Activated CD8-positive, alpha-beta memory T cell treated with anti-CD3 and anti-CD28 coated beads, Interleukin-2, amount 10 ng/mL, durations not matched to agents 7 days and 5 days (primary cell): ENCODE measurements around the gene RPS15. TPM values are rescaled to one million over a fixed set of nuclear protein-coding genes. Genes with fewer than 3 reads are reported as not detected.

ENCODE experiments used
- ATAC-seq: fragments of 150-1000 bp; cut with Tn5 transposase; one replicate; pipeline ENCODE4 v1.10.0; 2021; ENCODE audit warnings: moderate library complexity
- CTCF ChIA-PET: fragments of 350-600 bp; sonication (Branson Sonifier 250); formaldehyde crosslinking; loops from one replicate; lab custom pipeline; 2021; ENCODE audit warnings: antibody characterized with exemption; lab: Charles Lee
- DNase-seq: peaks from one replicate; pipeline ENCODE4 v3.0.0-alpha.2; 2020
- H3K27ac Mint-ChIP-seq: one replicate; pipeline ENCODE4 v1.8.0; 2021; ENCODE audit warnings: mild to moderate bottlenecking, mixed read lengths
- H3K27me3 Mint-ChIP-seq: one replicate; pipeline ENCODE4 v1.8.0; 2021; ENCODE audit warnings: mixed read lengths
- H3K36me3 Mint-ChIP-seq: one replicate; pipeline ENCODE4 v1.8.0; 2021; ENCODE audit warnings: mild to moderate bottlenecking, mixed read lengths
- H3K4me1 Mint-ChIP-seq: one replicate; pipeline ENCODE4 v1.8.0; 2021; ENCODE audit warnings: mixed read lengths
- H3K4me3 Mint-ChIP-seq: one replicate; pipeline ENCODE4 v1.8.0; 2021; ENCODE audit warnings: mild to moderate bottlenecking, moderate library complexity, mixed read lengths
- H3K9me3 Mint-ChIP-seq: one replicate; pipeline ENCODE4 v1.8.0; 2022; ENCODE audit warnings: low read depth, mixed read lengths
- total RNA-seq, 2 experiments: library from RNA; stranded (reverse); gene quantifications; one replicate each; pipeline ENCODE4 v1.2.3, GENCODE V29; 2021

RPS15 gene
- total RNA-seq, 2 experiments from 2014 or later = 1,331 to 1,537 TPM

DNA sequence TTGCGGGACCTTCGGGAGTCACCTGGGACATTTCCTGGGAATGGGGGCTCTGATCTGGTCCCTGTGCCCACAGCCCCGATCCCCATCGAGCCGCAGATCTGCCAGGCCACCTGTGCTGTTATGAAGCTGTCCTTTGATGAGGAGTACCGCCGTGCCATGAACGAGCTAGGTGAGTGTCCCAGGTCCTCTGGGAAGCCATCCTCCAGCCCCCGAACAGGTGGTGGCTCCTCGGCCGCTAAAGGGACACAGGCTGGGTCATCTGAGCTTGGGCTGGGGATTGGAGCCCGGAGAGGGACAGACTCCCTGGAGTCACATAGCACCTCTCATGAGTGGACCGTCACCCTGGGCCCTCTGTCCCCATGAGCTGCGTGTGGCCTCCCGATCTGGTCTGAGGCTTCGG, 19.7 kb downstream of the RPS15 start:
- no peak for DNase-seq
- H3K27me3 Mint-ChIP-seq = peaks cover 34% of the 10 kb centered on the region
- H3K27ac Mint-ChIP-seq = no peak overlapping the region
- no peaks in the 10 kb centered on the region for H3K36me3 Mint-ChIP-seq
- CTCF ChIA-PET = interaction anchor here (1.2 kb wide), 1 partner anchor 13 kb away, joined by 4 read pairs; no protein-coding TSS in a partner anchor
- H3K4me3 Mint-ChIP-seq = no peak overlapping the region
- H3K4me1 Mint-ChIP-seq = peaks cover 10% of the 10 kb centered on the region
- no peak for ATAC-seq
- no peaks in the 10 kb centered on the region for H3K9me3 Mint-ChIP-seq

DNA sequence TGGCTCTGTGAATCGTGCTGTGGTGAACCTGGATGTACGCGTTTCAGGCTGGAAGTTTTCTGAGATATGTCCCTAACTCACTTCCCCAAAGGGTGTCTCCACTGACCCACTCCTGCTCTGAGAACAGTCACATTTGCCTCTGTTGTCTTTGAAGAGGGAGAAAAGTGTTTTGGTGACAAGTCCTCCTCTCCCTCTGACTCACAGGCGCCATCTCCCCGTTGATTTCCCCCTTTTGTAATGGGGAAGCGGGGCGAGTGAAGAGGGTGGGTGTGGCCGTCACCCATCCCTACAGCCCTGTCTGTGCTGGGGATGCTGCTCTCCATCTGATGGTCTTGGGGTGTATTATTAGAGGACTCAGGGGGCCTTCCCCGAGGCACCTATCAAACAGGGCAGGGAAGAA, 21.3 kb downstream of the RPS15 start:
- CTCF ChIA-PET = no interaction called here
- DNase-seq (no peak), ATAC-seq (no peak)
- Mint-ChIP-seq H3K4me3 (no peak overlapping the region), H3K27me3 (peaks cover 27% of the 10 kb centered on the region), H3K4me1 (peaks cover 9% of the 10 kb centered on the region), H3K27ac (no peak overlapping the region), H3K36me3 (no peaks in the 10 kb centered on the region), H3K9me3 (no peaks in the 10 kb centered on the region)

DNA sequence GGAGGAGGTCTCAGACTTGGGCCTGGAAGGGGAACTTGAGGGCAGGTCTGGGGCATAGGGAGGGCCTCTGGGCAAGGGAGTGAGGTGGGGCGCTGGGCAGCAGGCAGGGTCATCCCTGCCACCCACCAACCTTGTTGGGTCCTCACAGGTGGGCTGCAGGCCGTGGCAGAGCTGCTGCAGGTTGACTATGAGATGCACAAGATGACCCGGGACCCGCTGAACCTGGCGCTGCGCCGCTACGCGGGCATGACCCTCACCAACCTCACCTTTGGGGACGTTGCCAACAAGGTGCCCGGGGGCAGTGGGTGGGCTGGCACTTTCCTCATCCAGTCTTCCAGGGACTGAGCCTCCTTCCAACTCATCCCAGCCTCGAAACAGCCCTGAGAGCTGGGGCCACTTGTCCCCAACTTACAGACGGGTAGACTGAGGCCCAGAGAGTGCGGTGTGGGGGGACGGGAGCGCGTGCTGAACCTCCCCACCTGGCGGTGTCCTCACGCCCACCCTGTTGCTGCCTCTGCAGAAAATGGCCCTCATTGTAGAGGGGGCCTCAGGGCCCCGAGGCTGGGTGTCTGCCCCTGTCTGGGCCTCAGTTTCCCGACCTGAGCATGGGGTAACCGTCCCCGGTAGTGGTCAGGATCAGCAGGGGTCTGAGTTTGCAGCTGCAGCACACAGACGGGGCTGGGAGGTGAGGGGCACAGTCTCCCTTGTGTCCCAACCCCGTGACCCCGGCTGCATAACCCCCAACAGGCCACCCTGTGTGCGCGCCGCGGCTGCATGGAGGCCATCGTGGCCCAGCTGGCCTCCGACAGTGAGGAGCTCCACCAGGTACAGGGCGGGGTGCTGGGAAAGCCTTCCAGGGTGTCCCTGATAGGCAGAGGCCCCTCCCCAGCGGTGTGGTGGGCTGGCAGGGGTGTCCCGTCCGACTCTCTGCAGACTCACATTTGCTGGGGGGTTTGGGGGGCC, 22.1 kb downstream of the RPS15 start:
- no peak for ATAC-seq
- CTCF ChIA-PET = no interaction called here
- no peak overlapping the region for H3K4me3 Mint-ChIP-seq
- H3K27ac Mint-ChIP-seq = no peak overlapping the region
- DNase-seq = no peak
- peaks cover 5% of the 10 kb centered on the region for H3K4me1 Mint-ChIP-seq
- peaks cover 23% of the 10 kb centered on the region for H3K27me3 Mint-ChIP-seq
- H3K36me3 Mint-ChIP-seq = no peaks in the 10 kb centered on the region
- no peaks in the 10 kb centered on the region for H3K9me3 Mint-ChIP-seq

DNA sequence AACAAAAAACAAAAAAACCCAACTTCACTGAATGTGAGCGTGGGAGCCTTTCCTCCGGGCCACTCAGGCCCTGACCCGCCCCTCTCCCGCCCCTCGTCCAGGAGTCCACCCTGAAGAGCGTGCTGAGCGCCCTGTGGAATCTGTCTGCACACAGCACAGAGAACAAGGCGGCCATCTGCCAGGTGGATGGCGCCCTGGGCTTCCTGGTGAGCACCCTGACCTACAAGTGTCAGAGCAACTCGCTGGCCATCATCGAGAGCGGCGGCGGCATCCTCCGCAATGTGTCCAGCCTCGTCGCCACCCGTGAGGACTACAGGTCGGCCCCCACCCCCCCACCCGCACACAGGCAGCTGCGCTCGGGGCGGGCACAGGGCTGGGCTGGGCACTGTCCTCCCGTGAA, 23.7 kb downstream of the RPS15 start:
- Mint-ChIP-seq H3K27me3 (peaks cover 17% of the 10 kb centered on the region), H3K4me1 (no peaks in the 10 kb centered on the region), H3K4me3 (no peak overlapping the region), H3K27ac (no peak overlapping the region), H3K9me3 (no peaks in the 10 kb centered on the region), H3K36me3 (no peaks in the 10 kb centered on the region)
- CTCF ChIA-PET = no interaction called here
- no peak for ATAC-seq
- DNase-seq = no peak

DNA sequence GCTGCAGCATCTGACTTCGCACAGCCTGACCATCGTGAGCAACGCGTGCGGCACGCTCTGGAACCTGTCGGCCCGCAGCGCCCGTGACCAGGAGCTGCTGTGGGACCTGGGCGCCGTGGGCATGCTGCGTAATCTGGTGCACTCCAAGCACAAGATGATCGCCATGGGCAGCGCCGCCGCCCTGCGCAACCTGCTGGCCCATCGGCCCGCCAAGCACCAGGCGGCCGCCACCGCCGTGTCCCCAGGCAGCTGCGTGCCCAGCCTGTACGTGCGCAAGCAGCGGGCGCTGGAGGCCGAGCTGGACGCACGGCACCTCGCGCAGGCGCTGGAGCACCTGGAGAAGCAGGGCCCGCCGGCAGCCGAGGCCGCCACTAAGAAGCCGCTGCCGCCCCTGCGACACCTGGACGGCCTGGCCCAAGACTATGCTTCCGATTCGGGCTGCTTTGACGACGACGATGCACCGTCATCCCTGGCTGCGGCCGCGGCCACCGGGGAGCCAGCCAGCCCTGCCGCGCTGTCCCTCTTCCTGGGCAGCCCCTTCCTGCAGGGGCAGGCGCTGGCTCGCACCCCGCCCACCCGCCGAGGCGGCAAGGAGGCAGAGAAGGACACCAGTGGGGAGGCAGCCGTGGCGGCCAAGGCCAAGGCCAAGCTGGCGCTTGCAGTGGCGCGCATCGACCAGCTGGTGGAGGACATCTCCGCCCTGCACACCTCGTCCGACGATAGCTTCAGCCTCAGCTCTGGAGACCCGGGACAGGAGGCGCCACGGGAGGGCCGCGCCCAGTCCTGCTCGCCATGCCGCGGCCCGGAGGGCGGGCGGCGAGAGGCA, 27.2 kb downstream of the RPS15 start:
- Mint-ChIP-seq H3K36me3 (no peaks in the 10 kb centered on the region), H3K27ac (no peak overlapping the region), H3K4me1 (peaks cover 3% of the 10 kb centered on the region), H3K27me3 (peaks cover 4% of the 10 kb centered on the region), H3K4me3 (no peak overlapping the region), H3K9me3 (no peaks in the 10 kb centered on the region)
- ATAC-seq (peak; percentile 21), DNase-seq (peak; percentile 59)
- CTCF ChIA-PET = interaction anchor here (0.8 to 2.9 kb wide), 5 partner anchors 10 to 44 kb away, joined by 3 to 15 read pairs (median 4); no protein-coding TSS in a partner anchor

DNA sequence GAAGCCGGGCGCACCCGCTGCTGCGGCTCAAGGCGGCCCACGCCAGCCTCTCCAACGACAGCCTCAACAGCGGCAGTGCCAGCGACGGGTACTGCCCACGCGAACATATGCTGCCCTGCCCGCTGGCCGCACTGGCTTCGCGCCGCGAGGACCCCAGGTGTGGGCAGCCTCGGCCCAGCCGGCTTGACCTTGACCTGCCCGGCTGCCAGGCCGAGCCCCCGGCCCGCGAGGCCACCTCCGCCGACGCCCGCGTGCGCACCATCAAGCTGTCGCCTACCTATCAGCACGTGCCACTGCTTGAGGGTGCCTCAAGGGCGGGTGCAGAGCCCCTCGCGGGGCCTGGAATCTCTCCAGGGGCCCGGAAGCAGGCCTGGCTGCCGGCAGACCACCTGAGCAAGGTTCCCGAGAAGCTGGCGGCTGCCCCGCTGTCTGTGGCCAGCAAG, 27.8 kb downstream of the RPS15 start:
- H3K4me1 Mint-ChIP-seq = peaks cover 4% of the 10 kb centered on the region
- H3K27ac Mint-ChIP-seq = no peak overlapping the region
- CTCF ChIA-PET = interaction anchor here (0.8 to 2.9 kb wide), 5 partner anchors 11 to 43 kb away, joined by 3 to 15 read pairs (median 4); no protein-coding TSS in a partner anchor
- H3K9me3 Mint-ChIP-seq = no peaks in the 10 kb centered on the region
- DNase-seq (no peak), ATAC-seq (no peak)
- no peaks in the 10 kb centered on the region for H3K36me3 Mint-ChIP-seq
- peaks cover 5% of the 10 kb centered on the region for H3K27me3 Mint-ChIP-seq
- no peak overlapping the region for H3K4me3 Mint-ChIP-seq

DNA sequence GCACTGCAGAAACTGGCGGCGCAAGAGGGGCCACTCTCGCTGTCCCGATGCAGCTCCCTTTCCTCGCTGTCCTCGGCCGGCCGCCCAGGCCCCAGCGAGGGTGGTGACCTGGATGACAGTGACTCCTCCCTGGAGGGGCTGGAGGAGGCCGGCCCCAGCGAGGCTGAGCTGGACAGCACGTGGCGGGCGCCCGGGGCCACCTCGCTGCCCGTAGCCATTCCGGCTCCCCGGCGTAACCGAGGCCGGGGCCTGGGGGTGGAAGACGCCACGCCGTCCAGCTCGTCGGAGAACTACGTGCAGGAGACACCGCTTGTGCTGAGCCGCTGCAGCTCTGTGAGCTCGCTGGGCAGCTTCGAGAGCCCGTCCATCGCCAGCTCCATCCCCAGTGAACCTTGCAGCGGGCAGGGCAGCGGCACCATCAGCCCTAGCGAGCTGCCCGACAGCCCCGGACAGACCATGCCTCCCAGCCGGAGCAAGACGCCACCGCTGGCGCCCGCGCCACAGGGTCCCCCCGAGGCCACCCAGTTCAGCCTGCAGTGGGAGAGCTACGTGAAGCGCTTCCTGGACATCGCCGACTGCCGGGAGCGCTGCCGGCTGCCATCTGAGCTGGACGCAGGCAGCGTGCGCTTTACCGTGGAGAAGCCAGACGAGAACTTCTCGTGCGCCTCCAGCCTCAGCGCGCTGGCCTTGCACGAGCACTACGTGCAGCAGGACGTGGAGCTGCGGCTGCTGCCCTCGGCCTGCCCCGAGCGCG, 28.4 kb downstream of the RPS15 start:
- H3K4me3 Mint-ChIP-seq = no peak overlapping the region
- no peaks in the 10 kb centered on the region for H3K9me3 Mint-ChIP-seq
- ATAC-seq (no peak), DNase-seq (no peak)
- H3K4me1 Mint-ChIP-seq = peaks cover 6% of the 10 kb centered on the region
- no peak overlapping the region for H3K27ac Mint-ChIP-seq
- peaks cover 7% of the 10 kb centered on the region for H3K27me3 Mint-ChIP-seq
- CTCF ChIA-PET = interaction anchor here (1.2 to 2.9 kb wide), 4 partner anchors 11 to 21 kb away, joined by 3 to 15 read pairs (median 6); no protein-coding TSS in a partner anchor
- no peaks in the 10 kb centered on the region for H3K36me3 Mint-ChIP-seq

DNA sequence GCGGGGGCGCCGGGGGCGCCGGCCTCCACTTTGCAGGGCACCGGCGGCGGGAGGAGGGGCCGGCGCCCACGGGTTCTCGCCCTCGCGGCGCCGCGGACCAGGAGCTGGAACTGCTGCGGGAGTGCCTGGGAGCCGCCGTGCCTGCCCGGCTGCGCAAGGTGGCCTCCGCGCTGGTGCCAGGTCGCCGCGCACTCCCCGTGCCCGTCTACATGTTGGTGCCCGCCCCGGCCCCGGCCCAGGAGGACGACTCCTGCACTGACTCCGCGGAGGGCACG, 29.0 kb downstream of the RPS15 start:
- H3K9me3 Mint-ChIP-seq = no peaks in the 10 kb centered on the region
- H3K4me3 Mint-ChIP-seq = no peak overlapping the region
- no peaks in the 10 kb centered on the region for H3K36me3 Mint-ChIP-seq
- ATAC-seq (no peak), DNase-seq (no peak)
- no peak overlapping the region for H3K27ac Mint-ChIP-seq
- CTCF ChIA-PET = interaction anchor here (1.5 to 2.9 kb wide), 3 partner anchors 11 to 22 kb away, joined by 5 to 15 read pairs (median 8); no protein-coding TSS in a partner anchor
- H3K27me3 Mint-ChIP-seq = peaks cover 7% of the 10 kb centered on the region
- H3K4me1 Mint-ChIP-seq = peaks cover 6% of the 10 kb centered on the region

DNA sequence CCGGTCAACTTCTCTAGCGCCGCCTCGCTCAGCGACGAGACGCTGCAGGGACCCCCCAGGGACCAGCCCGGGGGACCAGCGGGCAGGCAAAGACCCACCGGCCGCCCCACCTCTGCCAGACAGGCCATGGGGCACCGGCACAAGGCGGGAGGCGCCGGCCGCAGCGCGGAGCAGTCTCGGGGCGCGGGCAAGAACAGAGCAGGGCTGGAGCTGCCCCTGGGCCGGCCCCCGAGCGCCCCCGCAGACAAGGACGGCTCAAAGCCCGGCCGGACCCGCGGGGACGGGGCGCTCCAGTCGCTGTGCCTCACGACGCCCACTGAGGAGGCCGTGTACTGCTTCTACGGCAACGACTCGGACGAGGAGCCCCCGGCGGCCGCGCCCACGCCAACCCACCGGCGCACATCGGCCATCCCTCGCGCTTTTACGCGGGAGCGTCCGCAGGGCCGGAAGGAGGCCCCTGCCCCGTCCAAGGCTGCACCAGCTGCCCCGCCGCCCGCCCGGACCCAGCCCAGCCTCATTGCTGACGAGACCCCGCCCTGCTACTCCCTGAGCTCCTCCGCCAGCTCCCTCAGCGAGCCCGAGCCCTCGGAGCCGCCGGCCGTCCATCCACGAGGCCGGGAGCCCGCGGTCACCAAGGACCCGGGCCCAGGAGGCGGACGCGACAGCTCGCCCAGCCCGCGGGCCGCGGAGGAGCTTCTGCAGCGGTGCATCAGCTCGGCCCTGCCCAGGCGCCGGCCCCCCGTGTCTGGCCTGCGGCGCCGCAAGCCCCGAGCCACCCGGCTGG, 29.5 kb downstream of the RPS15 start:
- no peaks in the 10 kb centered on the region for H3K9me3 Mint-ChIP-seq
- H3K4me1 Mint-ChIP-seq = peaks cover 6% of the 10 kb centered on the region
- DNase-seq (no peak), ATAC-seq (no peak)
- no peak overlapping the region for H3K27ac Mint-ChIP-seq
- peaks cover 7% of the 10 kb centered on the region for H3K27me3 Mint-ChIP-seq
- H3K36me3 Mint-ChIP-seq = no peaks in the 10 kb centered on the region
- CTCF ChIA-PET = interaction anchor here (1.5 to 2.9 kb wide), 2 partner anchors 13 to 23 kb away, joined by 8 to 15 read pairs; no protein-coding TSS in a partner anchor
- no peak overlapping the region for H3K4me3 Mint-ChIP-seq

DNA sequence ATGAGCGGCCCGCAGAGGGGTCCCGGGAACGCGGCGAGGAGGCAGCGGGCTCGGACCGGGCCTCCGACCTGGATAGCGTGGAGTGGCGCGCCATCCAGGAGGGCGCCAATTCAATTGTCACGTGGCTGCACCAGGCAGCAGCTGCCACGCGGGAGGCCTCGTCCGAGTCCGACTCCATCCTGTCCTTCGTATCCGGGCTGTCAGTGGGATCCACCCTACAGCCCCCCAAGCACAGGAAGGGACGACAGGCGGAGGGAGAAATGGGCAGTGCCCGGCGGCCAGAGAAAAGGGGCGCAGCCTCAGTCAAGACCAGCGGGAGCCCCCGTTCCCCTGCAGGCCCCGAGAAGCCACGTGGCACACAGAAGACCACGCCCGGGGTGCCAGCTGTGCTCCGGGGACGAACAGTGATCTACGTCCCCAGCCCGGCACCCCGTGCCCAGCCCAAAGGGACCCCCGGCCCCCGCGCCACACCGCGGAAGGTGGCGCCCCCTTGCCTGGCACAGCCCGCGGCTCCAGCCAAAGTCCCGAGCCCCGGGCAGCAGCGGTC, 30.2 kb downstream of the RPS15 start:
- no peak overlapping the region for H3K4me3 Mint-ChIP-seq
- no peaks in the 10 kb centered on the region for H3K36me3 Mint-ChIP-seq
- H3K27me3 Mint-ChIP-seq = peaks cover 10% of the 10 kb centered on the region
- H3K27ac Mint-ChIP-seq = no peak overlapping the region
- CTCF ChIA-PET = interaction anchor here (0.7 to 1.5 kb wide), 2 partner anchors 23 to 24 kb away, joined by 4 to 8 read pairs; no protein-coding TSS in a partner anchor
- ATAC-seq = no peak
- H3K4me1 Mint-ChIP-seq = peaks cover 6% of the 10 kb centered on the region
- no peaks in the 10 kb centered on the region for H3K9me3 Mint-ChIP-seq
- no peak for DNase-seq

DNA sequence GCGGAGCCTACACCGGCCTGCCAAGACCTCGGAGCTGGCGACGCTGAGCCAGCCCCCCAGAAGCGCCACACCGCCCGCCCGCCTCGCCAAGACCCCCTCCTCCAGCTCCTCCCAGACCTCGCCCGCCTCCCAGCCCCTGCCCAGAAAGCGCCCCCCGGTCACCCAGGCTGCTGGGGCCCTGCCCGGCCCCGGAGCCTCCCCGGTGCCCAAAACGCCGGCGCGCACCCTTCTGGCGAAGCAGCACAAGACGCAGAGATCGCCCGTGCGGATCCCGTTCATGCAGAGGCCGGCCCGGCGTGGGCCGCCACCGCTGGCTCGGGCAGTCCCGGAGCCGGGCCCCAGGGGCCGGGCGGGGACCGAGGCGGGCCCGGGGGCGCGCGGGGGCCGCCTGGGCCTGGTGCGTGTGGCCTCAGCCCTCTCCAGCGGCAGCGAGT, 30.6 kb downstream of the RPS15 start:
- DNase-seq (no peak), ATAC-seq (no peak)
- no peak overlapping the region for H3K4me3 Mint-ChIP-seq
- H3K9me3 Mint-ChIP-seq = no peaks in the 10 kb centered on the region
- H3K27me3 Mint-ChIP-seq = peaks cover 10% of the 10 kb centered on the region
- CTCF ChIA-PET = interaction anchor here (0.7 kb wide), 1 partner anchor 25 kb away, joined by 4 read pairs; no protein-coding TSS in a partner anchor
- H3K36me3 Mint-ChIP-seq = no peaks in the 10 kb centered on the region
- no peak overlapping the region for H3K27ac Mint-ChIP-seq
- peaks cover 6% of the 10 kb centered on the region for H3K4me1 Mint-ChIP-seq
